Sigmoid colon (tissue), 7 donors: ENCODE measurements around the gene ARHGAP15. TPM values are rescaled to one million over a fixed set of nuclear protein-coding genes. Genes with fewer than 3 reads are reported as not detected.

Experiments
- DNase-seq: peaks from one replicate; pipeline ENCODE4 v3.0.0-alpha.2; 2019
- H3K27ac ChIP-seq, 4 donors: fragments of 200-600 bp; sonication (generic); one replicate each; pipeline ENCODE4 v1.5.1; 2016 to 2019; ENCODE audit warnings: mild to moderate bottlenecking in 1 of 4
- H3K27me3 ChIP-seq, 3 donors: fragments of 200-600 bp; sonication (generic); one replicate each; pipeline ENCODE4 v1.5.1; 2019; ENCODE audit warnings: mild to moderate bottlenecking in 1 of 3
- H3K36me3 ChIP-seq, 4 donors: fragments of 200-600 bp; sonication (generic); one replicate each; pipeline ENCODE4 v1.5.1; 2016 to 2019
- H3K4me1 ChIP-seq, 4 donors: fragments of 200-600 bp; sonication (generic); one replicate each; pipeline ENCODE4 v1.5.1; 2017 to 2019
- H3K4me3 ChIP-seq, 4 donors: fragments of 200-600 bp; sonication (generic); one replicate each; pipeline ENCODE4 v1.5.1; 2017 to 2019; ENCODE audit warnings: mild to moderate bottlenecking in 2 of 4, moderate library complexity in 1 of 4
- H3K9me3 ChIP-seq, 4 donors: fragments of 200-600 bp in 3 of 4; sonication (generic) in 3 of 4; one replicate each; pipeline versions ENCODE4 v1.5.1 to v1.6.1; 2013 to 2019
- CTCF ChIP-seq, 4 experiments: fragments of 450-650 bp in 3 of 4; fragments of 200-600 bp in 1 of 4; IDR thresholded peaks; one replicate each; pipeline ENCODE4 v1.5.1; 2016 to 2019; ENCODE audit warnings: antibody characterized with exemption in 4 of 4, mild to moderate bottlenecking in 3 of 4, moderate library complexity in 2 of 4
- EP300 ChIP-seq, 4 donors: sonication (generic); formaldehyde crosslinking; IDR thresholded peaks; one replicate each; pipeline ENCODE4 v1.6.1; 2017; ENCODE audit warnings: antibody characterized with exemption in 4 of 4
- POLR2A ChIP-seq, 2 donors: fragments of 450-650 bp; IDR thresholded peaks; one replicate each; pipeline ENCODE4 v1.6.1; 2016; ENCODE audit warnings: antibody characterized with exemption in 2 of 2, mild to moderate bottlenecking in 2 of 2, moderate library complexity in 2 of 2
- POLR2AphosphoS5 ChIP-seq, 4 donors: sonication (generic); formaldehyde crosslinking; IDR thresholded peaks; one replicate each; pipeline ENCODE4 v1.6.1; 2017; ENCODE audit warnings: antibody characterized with exemption in 4 of 4
- WGBS, 2 donors: extraction: QIAGEN DNeasy Blood & Tissue Kit; methylation state at CpG; one replicate each; pipeline ENCODE4 v1.1.7; 2013; 5-methylcytosine and 5-hydroxymethylcytosine counted together
- intact Hi-C: fragments of 100-400 bp; cut with DNase I; formaldehyde crosslinking; loops from one replicate; pipeline ENCODE4 v1.15.1; 2023
- polyA plus RNA-seq, 3 donors: library from polyadenylated mRNA; stranded (reverse); fragments of 200-250 nt; gene quantifications; one replicate each; pipeline ENCODE4 v1.2.3, GENCODE V29; 2013
- total RNA-seq, 4 donors: library from RNA; depleted of rRNA; stranded (reverse); fragments of >200 nt; gene quantifications; one replicate each; pipeline ENCODE4 v1.1.0, GENCODE V29; 2016
- donor health status: healthy with polysubstance abuse.
- donor health status: Bipolar disorder and iron deficiency.
- donor health status: healthy.

The ARHGAP15 gene
- total and polyA plus RNA-seq, 7 donors, result 3.7 to 16.4 (median 6.0) TPM

- no peaks in the 10 kb centered on the region for H3K9me3 ChIP-seq
- WGBS, 2 donors, result 91 to 95% methylated on average over 7 of the region's 7 CpGs
- no peak for TF ChIP-seq EP300 (IDR thresholded peaks at IDR 0.05)
- H3K27ac ChIP-seq, result no peak overlapping the region
- DNase-seq, result no peak
- no peaks in the 10 kb centered on the region for H3K36me3 ChIP-seq
- intact Hi-C loops, result no loop called here
- peaks cover 0 to 6% (median 0%) of the 10 kb centered on the region in 4 donors for H3K4me1 ChIP-seq
- H3K4me3 ChIP-seq, result no peak overlapping the region
- no peaks in the 10 kb centered on the region for H3K27me3 ChIP-seq
These were observed 329.3 kb downstream of the ARHGAP15 start for GRCh38 chr2:143458258-143459190.

GRCh38 chr2:143460382-143460781 is 331.2 kb downstream of the ARHGAP15 start:
- Histone ChIP-seq H3K27me3 (no peaks in the 10 kb centered on the region), H3K36me3 (no peaks in the 10 kb centered on the region), H3K4me3 (no peak overlapping the region), H3K27ac (no peak overlapping the region), H3K9me3 (no peaks in the 10 kb centered on the region), H3K4me1 (peaks cover 0 to 6% (median 0%) of the 10 kb centered on the region in 4 donors)
- no peak for DNase-seq
- intact Hi-C loops, result no loop called here
- TF ChIP-seq CTCF (IDR thresholded peaks at IDR 0.05) (no peak), POLR2A (IDR thresholded peaks at IDR 0.05) (no peak), EP300 (IDR thresholded peaks at IDR 0.05) (no peak), POLR2AphosphoS5 (IDR thresholded peaks at IDR 0.05) (no peak)

- TF ChIP-seq CTCF (IDR thresholded peaks at IDR 0.05) (no peak), POLR2A (IDR thresholded peaks at IDR 0.05) (no peak), POLR2AphosphoS5 (IDR thresholded peaks at IDR 0.05) (no peak), EP300 (IDR thresholded peaks at IDR 0.05) (no peak)
- Histone ChIP-seq H3K4me1 (peaks cover 0 to under 1% (median 0%) of the 10 kb centered on the region in 4 donors), H3K4me3 (no peak overlapping the region), H3K36me3 (no peaks in the 10 kb centered on the region), H3K27me3 (no peaks in the 10 kb centered on the region), H3K27ac (no peak overlapping the region), H3K9me3 (no peaks in the 10 kb centered on the region)
- intact Hi-C loops, result no loop called here
- DNase-seq, result no peak
These were observed 334.5 kb downstream of the ARHGAP15 start for GRCh38 chr2:143463719-143464118.

- WGBS, 2 donors, result 59 to 85% methylated on average over 1 of the region's 1 CpG
- Histone ChIP-seq H3K27me3 (no peaks in the 10 kb centered on the region), H3K27ac (no peak overlapping the region), H3K4me1 (no peaks in the 10 kb centered on the region), H3K36me3 (no peaks in the 10 kb centered on the region), H3K4me3 (no peak overlapping the region), H3K9me3 (no peaks in the 10 kb centered on the region)
- TF ChIP-seq EP300 (IDR thresholded peaks at IDR 0.05) (no peak), POLR2A (IDR thresholded peaks at IDR 0.05) (no peak), CTCF (IDR thresholded peaks at IDR 0.05) (no peak), POLR2AphosphoS5 (IDR thresholded peaks at IDR 0.05) (no peak)
- DNase-seq, result no peak
- intact Hi-C loops, result no loop called here
These were observed 337.2 kb downstream of the ARHGAP15 start for GRCh38 chr2:143466391-143466790.

- Histone ChIP-seq H3K27ac (no peak overlapping the region), H3K4me3 (no peak overlapping the region), H3K9me3 (no peaks in the 10 kb centered on the region), H3K4me1 (no peaks in the 10 kb centered on the region), H3K36me3 (no peaks in the 10 kb centered on the region), H3K27me3 (no peaks in the 10 kb centered on the region)
- no peak for DNase-seq
- intact Hi-C loops, result no loop called here
- WGBS, 2 donors, result 92 to 95% methylated on average over 3 of the region's 3 CpGs
- TF ChIP-seq POLR2A (IDR thresholded peaks at IDR 0.05) (no peak), CTCF (IDR thresholded peaks at IDR 0.05) (no peak), EP300 (IDR thresholded peaks at IDR 0.05) (no peak), POLR2AphosphoS5 (IDR thresholded peaks at IDR 0.05) (no peak)
These were observed 337.8 kb downstream of the ARHGAP15 start for GRCh38 chr2:143467011-143467410.
